H9 (cell line): ENCODE measurements around the gene ADTRP. TPM values are rescaled to one million over a fixed set of nuclear protein-coding genes. Genes with fewer than 3 reads are reported as not detected.

Experiments
- DNase-seq: peaks from one replicate; pipeline ENCODE4 v3.0.0-alpha.2; 2017
- H2AFZ ChIP-seq: one replicate; pipeline ENCODE4 v1.6.1; 2013; ENCODE audit warnings: mild to moderate bottlenecking, low read length, control low read depth, moderate library complexity
- H2AK5ac ChIP-seq: 2 replicates; pipeline ENCODE4 v1.6.1; 2013; ENCODE audit warnings: low read length, control low read depth, mixed read lengths; ENCODE audit not compliant: insufficient read length
- H2BK120ac ChIP-seq: one replicate; pipeline ENCODE4 v1.6.1; 2013; ENCODE audit warnings: low read depth, mild to moderate bottlenecking, low read length, control low read depth, inconsistent platforms; ENCODE audit not compliant: poor library complexity, severe bottlenecking
- H2BK12ac ChIP-seq: 2 replicates; pipeline ENCODE4 v1.6.1; 2013; ENCODE audit warnings: low read length, control low read depth, mixed read lengths, low read depth; ENCODE audit not compliant: insufficient read length
- H2BK15ac ChIP-seq: 2 replicates; pipeline ENCODE4 v1.6.1; 2013; ENCODE audit warnings: low read depth, low read length, control low read depth
- H2BK20ac ChIP-seq: one replicate; pipeline ENCODE4 v1.6.1; 2013; ENCODE audit warnings: low read depth, mild to moderate bottlenecking, low read length, control low read depth, inconsistent platforms; ENCODE audit not compliant: poor library complexity, severe bottlenecking
- H2BK5ac ChIP-seq: 2 replicates; pipeline ENCODE4 v1.6.1; 2013; ENCODE audit warnings: low read length, control low read depth, mixed read lengths; ENCODE audit not compliant: insufficient read length
- H3K14ac ChIP-seq: 2 replicates; pipeline ENCODE4 v1.6.1; 2013; ENCODE audit warnings: low read length, control low read depth; ENCODE audit not compliant: insufficient read depth
- H3K18ac ChIP-seq: 2 replicates; pipeline ENCODE4 v1.6.1; 2013; ENCODE audit warnings: low read depth, mild to moderate bottlenecking, mixed read lengths, low read length, control low read depth; ENCODE audit not compliant: insufficient read length
- H3K23ac ChIP-seq: 2 replicates; pipeline ENCODE4 v1.6.1; 2013; ENCODE audit warnings: low read length, control low read depth, mixed read lengths, low read depth; ENCODE audit not compliant: insufficient read length
- H3K23me2 ChIP-seq: 2 replicates; pipeline ENCODE4 v1.6.1; 2013; ENCODE audit warnings: low read depth, mild to moderate bottlenecking, mixed read lengths, low read length, control low read depth; ENCODE audit not compliant: insufficient read length, poor library complexity, severe bottlenecking
- H3K27ac ChIP-seq: 2 replicates; pipeline ENCODE4 v1.5.1; 2013; ENCODE audit warnings: low read length, control low read depth, mixed read lengths, low read depth; ENCODE audit not compliant: insufficient read length
- H3K27me3 ChIP-seq: 2 replicates; pipeline ENCODE4 v1.6.1; 2013; ENCODE audit warnings: low read length, control low read depth, inconsistent platforms; ENCODE audit not compliant: insufficient read depth
- H3K4ac ChIP-seq: 2 replicates; pipeline ENCODE4 v1.6.1; 2013; ENCODE audit warnings: low read depth, mild to moderate bottlenecking, control low read depth, inconsistent platforms, low read length, moderate library complexity
- H3K4me1 ChIP-seq: 2 replicates; pipeline ENCODE4 v1.6.1; 2013; ENCODE audit warnings: low read length, control low read depth, inconsistent platforms; ENCODE audit not compliant: insufficient read depth
- H3K4me2 ChIP-seq: 2 replicates; pipeline ENCODE4 v1.6.1; 2013; ENCODE audit warnings: low read length, control low read depth, mixed read lengths; ENCODE audit not compliant: insufficient read length, insufficient read depth
- H3K56ac ChIP-seq: 2 replicates; pipeline ENCODE4 v1.6.1; 2013; ENCODE audit warnings: low read depth, mild to moderate bottlenecking, mixed read lengths, low read length, control low read depth; ENCODE audit not compliant: insufficient read length
- H3K79me1 ChIP-seq: 2 replicates; pipeline ENCODE4 v1.6.1; 2013; ENCODE audit warnings: low read depth, mild to moderate bottlenecking, moderate library complexity, low read length, control low read depth, inconsistent platforms; ENCODE audit not compliant: insufficient read depth, poor library complexity, severe bottlenecking
- H3K79me2 ChIP-seq: 2 replicates; pipeline ENCODE4 v1.6.1; 2013; ENCODE audit warnings: low read length, control low read depth, inconsistent platforms; ENCODE audit not compliant: insufficient read depth
- H3K9ac ChIP-seq: 2 replicates; pipeline ENCODE4 v1.6.1; 2013; ENCODE audit warnings: low read length, control low read depth, mixed read lengths; ENCODE audit not compliant: insufficient read length; ENCODE audit errors: extremely low read depth
- H3K9me3 ChIP-seq: one replicate; pipeline ENCODE4 v1.6.1; 2013; ENCODE audit warnings: low read depth, low read length, inconsistent platforms; ENCODE audit not compliant: control insufficient read depth
- H3T11ph ChIP-seq: one replicate; pipeline ENCODE4 v1.6.1; 2013; ENCODE audit warnings: mild to moderate bottlenecking, low read length, control low read depth, inconsistent platforms
- H4K20me1 ChIP-seq: one replicate; pipeline ENCODE4 v1.6.1; 2013; ENCODE audit not compliant: control insufficient read depth, insufficient read length, insufficient read depth
- H4K5ac ChIP-seq: 2 replicates; pipeline ENCODE4 v1.6.1; 2013; ENCODE audit warnings: low read depth, mild to moderate bottlenecking, mixed read lengths, low read length, control low read depth; ENCODE audit not compliant: insufficient read length
- H4K8ac ChIP-seq: replicated peaks from 2 replicates; pipeline ENCODE4 v1.6.1; 2013; ENCODE audit warnings: low read length, control low read depth, mixed read lengths, low read depth; ENCODE audit not compliant: insufficient read length
- H4K91ac ChIP-seq: 2 replicates; pipeline ENCODE4 v1.6.1; 2013; ENCODE audit warnings: low read depth, mild to moderate bottlenecking, moderate library complexity, mixed read lengths, low read length, control low read depth; ENCODE audit not compliant: insufficient read length
- H3K27ac Mint-ChIP-seq, 3 experiments: 2 replicates in 2 of 3; 3 replicates in 1 of 3; pipeline ENCODE4 v1.8.0; 2020 to 2021; ENCODE audit warnings: mixed read lengths in 3 of 3, mild to moderate bottlenecking in 1 of 3, moderate library complexity in 1 of 3
- H3K27me3 Mint-ChIP-seq: 2 replicates; pipeline ENCODE4 v1.8.0; 2021; ENCODE audit warnings: low read depth, mild to moderate bottlenecking, moderate library complexity, mixed read lengths
- H3K36me3 Mint-ChIP-seq, 3 experiments: 2 replicates in 2 of 3; 3 replicates in 1 of 3; pipeline ENCODE4 v1.8.0; 2020 to 2021; ENCODE audit warnings: low read depth in 3 of 3, mixed read lengths in 3 of 3; ENCODE audit not compliant: insufficient read depth in 1 of 3
- H3K4me1 Mint-ChIP-seq, 2 experiments: 2 replicates each; pipeline ENCODE4 v1.8.0; 2020; ENCODE audit warnings: mixed read lengths in 2 of 2
- H3K4me3 Mint-ChIP-seq, 2 experiments: 2 replicates in 1 of 2; 3 replicates in 1 of 2; pipeline ENCODE4 v1.8.0; 2020 to 2021; ENCODE audit warnings: mild to moderate bottlenecking in 2 of 2, mixed read lengths in 2 of 2, moderate library complexity in 1 of 2
- H3K9me3 Mint-ChIP-seq, 2 experiments: 2 replicates in 1 of 2; 3 replicates in 1 of 2; pipeline ENCODE4 v1.8.0; 2020; ENCODE audit warnings: mild to moderate bottlenecking in 2 of 2, mixed read lengths in 2 of 2, moderate library complexity in 1 of 2
- CTCF ChIP-seq: fragments of 200-600 bp; sonication (generic); conservative IDR thresholded peaks from 3 replicates; pipeline ENCODE4 v1.8.0; 2021; ENCODE audit warnings: antibody characterized with exemption, mild to moderate bottlenecking
- WGBS: extraction: QIAGEN DNeasy Blood & Tissue Kit; methylation state at CpG from one replicate; pipeline ENCODE4 v1.1.7; 2013; ENCODE audit warnings: missing lambda C conversion rate, low lambda C conversion rate, mixed read lengths; ENCODE audit not compliant: insufficient read length; ENCODE audit errors: extremely low coverage; 5-methylcytosine and 5-hydroxymethylcytosine counted together
- total RNA-seq: library from RNA; stranded (reverse); gene quantifications from 2 replicates; pipeline ENCODE4 v1.2.1, GENCODE V29; 2021

ADTRP gene
- total RNA-seq, 1 experiment from 2014 or later, result not detected

GRCh38 chr6:11669696-11670095, 108.9 kb downstream of the ADTRP start:
- H3K4ac ChIP-seq, result no peak overlapping the region
- no peak for DNase-seq
- H4K91ac ChIP-seq, result no peak overlapping the region
- no peaks in the 10 kb centered on the region for H3K79me1 ChIP-seq
- no peak overlapping the region for H2AK5ac ChIP-seq
- no peak overlapping the region for H3K14ac ChIP-seq
- no peak overlapping the region for H2BK5ac ChIP-seq
- H2BK120ac ChIP-seq, result no peak overlapping the region
- no peaks in the 10 kb centered on the region for H4K20me1 ChIP-seq
- H2AFZ ChIP-seq, result no peak overlapping the region
- no peaks in the 10 kb centered on the region for H3K23me2 ChIP-seq
- no peak overlapping the region for H3K27ac ChIP-seq
- no peak overlapping the region for H3K23ac ChIP-seq
- H2BK12ac ChIP-seq, result no peak overlapping the region
- no peak overlapping the region for H3K56ac ChIP-seq
- H3K9me3 ChIP-seq, result no peaks in the 10 kb centered on the region
- H3K4me1 ChIP-seq, result no peaks in the 10 kb centered on the region
- no peaks in the 10 kb centered on the region for H3K27me3 Mint-ChIP-seq
- H3K18ac ChIP-seq, result no peak overlapping the region
- peaks cover 0 to 2% of the 10 kb centered on the region in 2 experiments; a peak in 1 of 4 replicates for H3K4me1 Mint-ChIP-seq
- H3K27me3 ChIP-seq, result no peaks in the 10 kb centered on the region
- no peak overlapping the region for H3K4me2 ChIP-seq
- H3K36me3 Mint-ChIP-seq, result peaks cover 7 to 21% (median 17%) of the 10 kb centered on the region in 3 experiments; a peak in 6 of 7 replicates
- H3K79me2 ChIP-seq, result no peaks in the 10 kb centered on the region
- TF ChIP-seq CTCF, result no peak
- no peak overlapping the region for H3K9ac ChIP-seq
- H3K9me3 Mint-ChIP-seq, result peaks cover 17 to 23% of the 10 kb centered on the region in 2 experiments
- H4K5ac ChIP-seq, result no peak overlapping the region
- no peak overlapping the region for H2BK15ac ChIP-seq
- no peak overlapping the region for H3K27ac Mint-ChIP-seq
- no peak overlapping the region for H2BK20ac ChIP-seq
- no peak overlapping the region for H3T11ph ChIP-seq
- no CpG with 5 or more reads among the region's 4 CpGs for WGBS
- H3K4me3 Mint-ChIP-seq, result no peak overlapping the region
- no peak overlapping the region for H4K8ac ChIP-seq
